H1 (cell line): ENCODE results near the gene PTPRJ. TPM values are rescaled to one million over a fixed set of nuclear protein-coding genes. Genes with fewer than 3 reads are reported as not detected.

Experiments used
- BACH1 ChIP-seq: IDR thresholded peaks from 2 replicates; pipeline ENCODE4 v1.6.1; 2012; ENCODE audit warnings: low read length, improper control_type of control experiment
- CHD7 ChIP-seq: fragments of 300-600 bp; sonication (generic); IDR thresholded peaks from 2 replicates; pipeline ENCODE4 v1.7.1; 2012; ENCODE audit warnings: low read length, moderate library complexity, mild to moderate bottlenecking, inconsistent platforms; ENCODE audit not compliant: insufficient replicate concordance
- HDAC6 ChIP-seq: IDR thresholded peaks from one replicate; pipeline ENCODE4 v1.7.1; 2012; ENCODE audit warnings: low read depth, mild to moderate bottlenecking, inconsistent platforms, low read length, moderate library complexity
- POU5F1 ChIP-seq: IDR thresholded peaks from 2 replicates; pipeline ENCODE4 v1.6.1; 2011; ENCODE audit warnings: low read depth, mild to moderate bottlenecking, low read length, moderate library complexity
- RBBP5 ChIP-seq: IDR thresholded peaks from 2 replicates; pipeline ENCODE4 v1.7.1; 2012; ENCODE audit warnings: low read depth, mild to moderate bottlenecking, inconsistent platforms, low read length, moderate library complexity, borderline replicate concordance
- SP2 ChIP-seq: IDR thresholded peaks from 2 replicates; pipeline ENCODE4 v1.6.1; 2012; ENCODE audit warnings: mild to moderate bottlenecking, low read length, inconsistent platforms
- TAF7 ChIP-seq: optimal IDR thresholded peaks from 2 replicates; pipeline ENCODE3; 2011; ENCODE audit warnings: low read depth, mild to moderate bottlenecking, inconsistent platforms, low read length, moderate library complexity, borderline replicate concordance
- TCF12 ChIP-seq: IDR thresholded peaks from 2 replicates; pipeline ENCODE4 v1.6.1; 2011; ENCODE audit warnings: low read depth, mild to moderate bottlenecking, low read length
- polyA plus RNA-seq, 7 experiments: library from polyadenylated mRNA; depleted of rRNA in 3 of 7; stranded (reverse) in 5 of 7; unstranded in 2 of 7; fragments of >200 nt in 5 of 7; fragments of 200-250 nt in 2 of 7; gene quantifications; 1 replicate in 5 of 7; 2 replicates in 1 of 7; 4 replicates in 1 of 7; pipeline versions ENCODE4 v1.2.1 to v1.2.3, GENCODE V29; 2011 to 2013; ENCODE audit warnings: missing spikeins in 2 of 7, mixed read lengths in 2 of 7
- total RNA-seq: library from RNA; stranded (reverse); fragmentation: NEBNext Ultra II Directional; extraction: Animal tissue kit (Norgen Biotek cat#: 25700); gene quantifications from 2 replicates; pipeline ENCODE4 v1.2.1, GENCODE V29; 2021

PTPRJ gene
- total and polyA plus RNA-seq, 2 of the 8 experiments (the other 6 are each of a cell fraction or from before 2014, with no cell fraction given): 4.4 to 22.6 TPM

GRCh38 chr11:47994417-47994816 is 14.1 kb downstream of the PTPRJ start (continued):
- TF ChIP-seq CHD7 (no peak), POU5F1 (no peak), BACH1 (no peak), HDAC6 (no peak), TAF7 (no peak), TCF12 (no peak), RBBP5 (no peak), SP2 (no peak)
- TF ChIP-seq, all 59 proteins: peak for 0
